Measurements from ENCODE around the gene TTLL8.

- no peak for TF ChIP-seq CTCF (IDR thresholded peaks at IDR 0.05; ENCODE audit: poor library complexity, severe bottlenecking)
- no peak for TF ChIP-seq POLR2AphosphoS5 (IDR thresholded peaks at IDR 0.05)
- TF ChIP-seq EZH2 (IDR thresholded peaks at IDR 0.05; ENCODE audit: borderline replicate concordance, insufficient read depth, low read length, poor library complexity, severe bottlenecking): no peak
- no peak for TF ChIP-seq REST (IDR thresholded peaks at IDR 0.05; ENCODE audit: borderline replicate concordance)
- no peak for TF ChIP-seq TAF1 (IDR thresholded peaks at IDR 0.05; ENCODE audit: low read depth)
- TF ChIP-seq RAD21 (conservative IDR thresholded peaks at IDR 0.05): no peak
- TF ChIP-seq EP300 (conservative IDR thresholded peaks at IDR 0.05; ENCODE audit: poor library complexity, severe bottlenecking): no peak
- TF ChIP-seq SMC3 (conservative IDR thresholded peaks at IDR 0.05; ENCODE audit: poor library complexity): no peak
- no peak for TF ChIP-seq MXI1 (conservative IDR thresholded peaks at IDR 0.05; ENCODE audit: poor library complexity, severe bottlenecking)
Observed at GRCh38 chr22:49999063-49999945, 58.8 kb downstream of the TTLL8 start.
